H1 (cell line): ENCODE data around the gene RNF166. TPM values are rescaled to one million over a fixed set of nuclear protein-coding genes. Genes with fewer than 3 reads are reported as not detected.

Source experiments
- CHD1 ChIP-seq: IDR thresholded peaks from 2 replicates; pipeline ENCODE4 v1.6.1; 2012; ENCODE audit warnings: low read depth, low read length, improper control_type of control experiment
- CHD7 ChIP-seq: fragments of 300-600 bp; sonication (generic); IDR thresholded peaks from 2 replicates; pipeline ENCODE4 v1.7.1; 2012; ENCODE audit warnings: low read length, moderate library complexity, mild to moderate bottlenecking, inconsistent platforms; ENCODE audit not compliant: insufficient replicate concordance
- GABPA ChIP-seq: IDR thresholded peaks from 2 replicates; pipeline ENCODE4 v1.6.1; 2011; ENCODE audit warnings: mild to moderate bottlenecking, low read length, moderate library complexity, borderline replicate concordance; ENCODE audit not compliant: insufficient read depth
- JUN ChIP-seq: IDR thresholded peaks from 2 replicates; pipeline ENCODE4 v1.6.1; 2011; ENCODE audit warnings: low read depth, mild to moderate bottlenecking, improper control_type of control experiment, low read length
- NRF1 ChIP-seq: IDR thresholded peaks from 2 replicates; pipeline ENCODE4 v1.6.1; 2011; ENCODE audit warnings: mild to moderate bottlenecking, low read depth, low read length, improper control_type of control experiment
- PHF8 ChIP-seq: fragments of 200-600 bp; sonication (generic); conservative IDR thresholded peaks from 2 replicates; pipeline ENCODE4 v1.7.1; 2012; ENCODE audit warnings: low read depth, mild to moderate bottlenecking, inconsistent platforms, low read length, moderate library complexity
- SUZ12 ChIP-seq: fragments of 200-600 bp; sonication (generic); IDR thresholded peaks from 2 replicates; pipeline ENCODE4 v1.6.1; 2012; ENCODE audit warnings: mild to moderate bottlenecking, inconsistent platforms, low read length, moderate library complexity, mixed read lengths
- TAF7 ChIP-seq: optimal IDR thresholded peaks from 2 replicates; pipeline ENCODE3; 2011; ENCODE audit warnings: low read depth, mild to moderate bottlenecking, inconsistent platforms, low read length, moderate library complexity, borderline replicate concordance
- polyA plus RNA-seq, 7 experiments: library from polyadenylated mRNA; depleted of rRNA in 3 of 7; stranded (reverse) in 5 of 7; unstranded in 2 of 7; fragments of >200 nt in 5 of 7; fragments of 200-250 nt in 2 of 7; gene quantifications; 1 replicate in 5 of 7; 2 replicates in 1 of 7; 4 replicates in 1 of 7; pipeline versions ENCODE4 v1.2.1 to v1.2.3, GENCODE V29; 2011 to 2013; ENCODE audit warnings: missing spikeins in 2 of 7, mixed read lengths in 2 of 7
- total RNA-seq: library from RNA; stranded (reverse); fragmentation: NEBNext Ultra II Directional; extraction: Animal tissue kit (Norgen Biotek cat#: 25700); gene quantifications from 2 replicates; pipeline ENCODE4 v1.2.1, GENCODE V29; 2021

Gene RNF166
- total and polyA plus RNA-seq, 2 of the 8 experiments (the other 6 are each of a cell fraction or from before 2014, with no cell fraction given): 29.8 to 31.2 TPM

DNA sequence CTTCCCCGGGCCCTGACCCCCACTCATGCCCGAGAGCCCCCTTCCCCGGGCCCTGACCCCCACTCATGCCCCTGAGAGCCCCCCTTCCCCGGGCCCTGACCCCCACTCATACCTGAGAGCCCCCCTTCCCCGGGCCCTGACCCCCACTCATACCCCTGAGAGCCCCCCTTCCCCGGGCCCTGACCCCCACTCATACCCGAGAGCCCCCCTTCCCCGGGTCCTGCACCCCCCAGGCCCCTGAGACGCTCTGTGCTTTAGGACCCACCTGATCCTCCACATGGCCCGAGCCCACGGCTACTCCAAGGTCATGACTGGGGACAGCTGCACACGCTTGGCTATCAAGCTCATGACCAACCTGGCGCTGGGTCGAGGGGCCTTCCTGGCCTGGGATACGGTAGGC, 6.8 kb upstream of the RNF166 start (continued):
- TF ChIP-seq CHD7 (no peak), TAF7 (no peak), CHD1 (no peak), NRF1 (no peak), GABPA (no peak), SUZ12 (no peak), PHF8 (no peak), JUN (no peak)
